Activated CD4-positive, CD25-positive, alpha-beta regulatory T cell treated with anti-CD3 and anti-CD28 coated beads, Interleukin-2, amount 50 U/mL, for 16 hours (primary cell): Measurements from ENCODE around the gene SLC5A6.

Experiments
- DNase-seq: peaks from one replicate; pipeline ENCODE4 v3.0.0-alpha.2; 2020; ENCODE audit warnings: low read depth, low spot score

The SLC5A6 gene

DNA sequence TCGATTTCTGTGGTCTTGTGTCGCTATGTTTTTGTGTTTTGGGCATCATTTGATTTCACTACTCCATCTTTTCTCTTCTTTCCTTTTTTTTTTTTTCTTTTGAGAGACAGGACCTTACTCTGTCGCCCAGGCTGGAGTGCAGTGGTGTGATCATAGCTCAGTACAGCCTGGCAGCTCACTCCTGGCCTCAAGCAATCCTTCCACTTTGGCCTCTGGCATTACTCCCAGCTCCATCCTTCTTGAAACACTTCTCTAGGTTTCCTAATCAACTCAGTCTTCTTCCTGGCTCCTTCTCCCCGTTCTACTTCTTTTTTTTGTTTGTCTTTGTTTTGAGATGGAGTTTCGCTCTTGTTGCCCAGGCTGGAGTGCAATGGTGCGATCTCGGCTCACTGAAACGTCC lies 36.7 kb downstream of the SLC5A6 start:
- DNase-seq: no peak

DNA sequence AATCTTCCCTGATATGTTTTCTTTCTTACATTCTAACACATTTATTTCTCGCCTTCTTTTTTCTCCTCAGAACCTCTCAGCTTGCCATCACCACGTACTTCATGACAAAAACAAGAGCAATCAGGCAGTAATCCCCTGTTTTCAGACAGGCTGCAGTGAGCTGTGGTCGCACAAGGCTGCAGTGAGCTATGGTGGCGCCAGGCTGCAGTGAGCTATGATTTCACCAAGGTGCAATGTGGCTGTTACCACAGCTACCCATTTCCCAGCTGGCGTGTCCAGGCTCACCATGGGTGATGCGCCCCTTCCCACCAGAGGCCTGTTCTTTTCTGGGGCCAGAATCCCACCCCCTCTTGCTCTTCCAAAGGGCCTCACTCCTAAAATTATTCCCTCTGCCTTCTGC lies 37.4 kb downstream of the SLC5A6 start:
- DNase-seq: no peak

DNA sequence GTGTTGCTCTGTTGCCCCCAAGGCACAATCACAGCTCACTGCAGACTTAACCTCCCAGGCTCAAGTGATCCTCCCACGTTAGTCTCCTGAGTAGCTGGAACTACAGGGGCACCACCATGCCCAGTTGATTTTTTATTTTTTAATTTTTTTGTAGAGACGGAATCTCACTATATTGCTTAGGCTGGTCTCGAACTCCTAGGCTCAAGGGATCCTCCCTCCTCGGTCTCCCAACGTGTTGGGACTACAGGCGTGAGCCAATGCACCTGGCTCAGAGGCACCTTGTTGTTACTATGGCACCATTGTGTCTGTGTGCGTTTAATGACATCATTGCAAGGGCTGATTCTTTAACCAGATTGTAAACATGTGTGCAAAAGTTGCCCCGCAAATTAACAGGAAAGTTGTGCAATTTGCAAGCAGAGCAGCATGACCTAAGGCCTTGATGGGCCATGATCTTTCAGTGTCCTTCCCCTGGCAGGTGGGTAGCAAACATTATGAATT lies 40.7 kb downstream of the SLC5A6 start:
- no peak for DNase-seq

DNA sequence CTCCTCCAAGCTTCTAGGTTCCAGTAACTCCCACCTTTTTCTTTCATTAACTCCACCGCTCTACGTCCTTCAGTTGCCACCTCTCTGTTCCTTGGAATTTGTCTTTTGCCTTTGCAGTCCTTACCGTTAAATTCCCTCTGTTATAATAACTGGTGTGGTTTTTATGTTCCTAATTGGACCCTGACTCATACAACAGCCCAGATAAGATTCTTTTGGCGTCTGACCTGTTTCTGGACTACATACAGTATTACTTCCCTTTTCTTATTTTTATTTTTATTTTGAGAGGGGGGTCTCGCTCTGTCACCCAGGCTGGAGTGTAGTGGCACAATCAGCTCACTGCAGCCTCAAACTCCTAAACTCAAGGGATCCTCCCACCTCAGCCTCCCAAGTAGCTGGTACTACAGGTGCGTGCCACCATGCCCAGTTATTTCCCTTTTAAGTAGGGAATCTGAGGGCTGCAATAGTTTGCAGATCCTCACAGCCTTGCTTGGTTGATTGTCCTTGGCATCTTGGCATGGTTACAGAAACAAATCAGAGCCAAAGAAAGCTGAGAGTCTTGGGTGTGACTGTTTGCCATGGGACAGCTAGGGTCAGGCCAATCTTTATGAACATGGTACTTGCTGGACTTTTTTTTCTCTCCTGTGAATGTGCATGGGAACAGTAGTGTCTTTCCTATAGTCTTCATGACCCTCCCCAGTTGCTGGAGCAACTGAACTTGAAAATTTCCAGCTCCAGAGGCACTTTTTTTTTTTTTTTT lies 41.3 kb downstream of the SLC5A6 start:
- DNase-seq: no peak

DNA sequence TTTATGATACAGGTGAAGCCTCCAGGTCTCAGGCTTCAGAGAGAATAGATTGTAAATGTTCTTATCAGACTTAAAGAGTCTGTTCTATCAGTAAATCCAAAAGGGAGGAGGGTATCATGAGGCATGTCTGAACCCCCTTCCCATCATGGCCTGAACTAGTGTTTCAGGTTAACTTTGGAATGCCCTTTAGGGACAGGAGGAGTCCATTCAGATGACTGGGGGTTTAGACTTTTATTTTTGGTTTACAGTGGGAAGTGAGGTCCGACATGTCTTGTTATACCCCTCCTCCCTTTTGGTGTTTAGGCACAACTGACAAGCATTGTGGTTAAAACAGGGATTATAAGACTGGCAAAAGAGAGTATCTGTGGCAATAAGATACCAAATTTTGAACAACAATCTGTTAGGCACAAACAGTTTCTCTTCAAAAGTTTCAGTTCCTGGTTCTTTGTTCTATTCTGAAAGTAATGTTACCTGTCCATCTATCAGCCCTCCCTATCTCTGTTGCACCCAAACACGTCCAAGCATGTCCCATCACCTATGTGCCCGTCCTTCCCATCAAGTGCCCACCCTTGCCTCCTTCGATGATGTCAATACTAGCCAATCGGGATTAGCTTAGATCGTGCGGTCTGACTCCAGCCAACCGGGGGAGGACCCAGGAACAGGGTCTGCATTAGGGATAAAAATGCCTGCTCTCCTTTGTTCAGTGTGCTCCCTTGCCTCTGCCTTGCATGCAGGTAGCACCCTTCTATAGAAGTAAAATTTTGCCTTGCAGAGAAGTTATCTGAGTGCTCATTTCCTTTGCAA lies 46.9 kb downstream of the SLC5A6 start:
- no peak for DNase-seq

DNA sequence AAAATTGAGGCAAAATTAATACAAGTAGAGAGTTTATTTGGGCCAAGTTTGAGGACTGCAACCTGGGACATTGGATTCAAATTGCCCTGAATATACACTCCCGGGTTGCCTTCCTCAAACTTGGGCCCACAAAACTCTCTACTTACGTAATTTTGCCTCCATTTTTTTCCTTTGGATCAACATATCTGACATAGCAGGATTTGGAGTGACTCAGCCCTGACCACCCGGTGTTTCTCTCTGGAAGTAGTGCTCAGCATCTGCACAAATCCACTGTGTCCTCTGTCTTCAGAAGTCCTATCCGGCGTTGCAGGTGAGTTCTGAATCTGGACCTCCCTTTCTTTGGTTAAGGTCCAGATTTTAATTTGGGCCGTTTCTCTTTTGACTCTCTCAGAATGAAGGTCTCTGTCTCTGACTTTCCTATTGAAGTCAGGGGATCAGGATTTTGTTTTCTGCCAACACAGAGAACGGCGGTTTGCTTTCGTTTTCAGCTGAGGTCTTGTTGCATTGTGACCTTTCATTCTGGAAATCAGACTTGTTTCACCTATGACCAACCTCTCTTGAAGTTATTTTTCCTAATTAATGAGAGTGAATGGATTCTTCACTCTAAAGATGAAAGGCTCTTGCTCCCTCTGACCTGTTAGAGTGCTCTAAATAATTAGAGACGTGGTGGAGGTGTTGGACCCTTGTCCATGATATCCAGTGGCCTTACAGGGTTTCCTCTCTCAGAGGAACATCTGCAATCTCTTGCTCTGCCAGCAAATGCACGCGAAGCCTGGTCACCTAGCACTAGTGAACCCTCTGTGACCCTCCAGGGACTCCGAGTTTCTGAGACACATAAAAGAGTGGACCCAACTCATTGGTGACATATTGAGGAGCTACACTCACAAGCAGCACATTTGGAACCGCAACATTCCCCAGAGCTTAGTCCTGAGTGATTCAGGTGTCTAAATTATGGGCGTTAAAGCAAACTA lies 49.6 kb downstream of the SLC5A6 start:
- DNase-seq: no peak

DNA sequence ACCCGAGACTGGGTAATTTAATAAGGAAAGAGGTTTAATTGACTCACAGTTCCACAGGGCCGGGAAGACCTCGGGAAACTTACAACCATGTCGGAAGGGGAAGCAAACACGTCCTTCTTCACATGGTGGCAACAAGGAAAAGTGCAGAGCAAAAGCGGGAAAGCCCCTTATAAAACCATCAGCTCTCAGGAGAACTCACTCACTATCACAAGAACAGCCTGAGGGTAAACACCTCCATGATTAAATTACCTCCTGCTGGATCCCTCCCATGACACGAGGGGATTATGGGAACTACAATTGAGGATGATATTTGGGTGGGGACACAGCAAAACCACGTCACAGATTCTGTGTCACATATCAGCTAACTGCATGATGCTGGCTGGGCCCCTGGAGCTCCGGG lies 51.9 kb downstream of the SLC5A6 start:
- no peak for DNase-seq

DNA sequence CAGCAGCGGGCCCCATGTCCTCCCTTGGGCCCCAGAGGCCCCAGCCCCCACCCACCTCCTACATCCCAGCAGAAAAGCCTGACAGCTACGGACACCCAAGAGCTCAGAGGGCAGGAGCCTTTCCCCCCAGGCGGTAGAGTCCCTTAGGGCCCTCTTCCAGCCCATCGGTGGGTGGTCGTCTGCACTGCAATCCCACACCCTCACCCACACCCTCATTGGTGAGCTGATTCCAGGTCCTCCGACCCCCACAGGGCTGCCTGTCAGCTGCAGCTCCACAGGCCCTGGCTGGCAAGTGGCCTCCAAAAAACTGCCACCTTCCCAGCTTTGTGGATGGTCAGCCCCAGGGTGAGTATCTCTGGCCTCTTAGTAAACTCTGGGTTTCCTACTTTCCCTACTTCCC lies 52.8 kb downstream of the SLC5A6 start:
- no peak for DNase-seq

DNA sequence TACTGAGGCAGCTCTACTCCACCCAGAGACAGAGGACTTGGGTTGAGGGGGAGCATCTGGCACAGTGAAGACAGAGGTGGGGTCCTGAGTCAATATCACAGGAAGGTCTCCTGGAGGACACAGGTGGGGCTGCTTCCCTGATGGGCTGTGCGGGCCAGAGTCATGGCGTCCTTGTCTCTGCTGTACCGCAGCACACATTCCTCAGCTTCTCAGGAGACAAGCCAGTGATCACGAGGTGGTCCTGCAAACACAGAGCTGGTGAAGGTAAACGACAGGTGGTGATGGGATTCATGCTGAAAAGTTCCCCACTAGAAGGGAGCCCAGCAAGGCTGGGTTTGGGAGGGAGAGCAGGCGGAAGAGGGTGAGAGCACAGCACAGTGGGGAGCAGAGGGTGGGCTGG lies 53.6 kb downstream of the SLC5A6 start:
- DNase-seq: no peak

DNA sequence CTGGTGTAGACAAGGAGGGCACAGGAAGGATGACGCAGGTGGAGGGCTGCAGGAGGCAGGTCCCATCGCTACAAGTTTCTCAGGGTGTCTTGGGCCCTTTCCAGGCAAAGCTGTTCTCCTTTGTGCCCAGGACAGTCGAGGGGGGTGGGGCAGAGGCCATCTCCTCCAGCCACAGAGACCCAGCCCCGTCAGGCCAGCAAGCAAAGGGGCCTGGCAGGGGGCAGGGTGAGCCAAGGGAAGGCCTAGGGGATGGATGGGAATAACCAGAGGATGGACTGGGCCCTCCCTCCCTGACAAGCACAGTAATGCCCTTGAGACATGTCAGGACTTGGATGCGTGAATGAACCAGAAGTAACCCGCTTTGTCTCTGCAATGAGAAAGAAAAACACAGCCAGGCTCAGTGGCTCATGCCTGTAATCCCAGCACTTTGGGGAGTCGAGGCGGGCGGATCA lies 57.0 kb downstream of the SLC5A6 start:
- DNase-seq: no peak

DNA sequence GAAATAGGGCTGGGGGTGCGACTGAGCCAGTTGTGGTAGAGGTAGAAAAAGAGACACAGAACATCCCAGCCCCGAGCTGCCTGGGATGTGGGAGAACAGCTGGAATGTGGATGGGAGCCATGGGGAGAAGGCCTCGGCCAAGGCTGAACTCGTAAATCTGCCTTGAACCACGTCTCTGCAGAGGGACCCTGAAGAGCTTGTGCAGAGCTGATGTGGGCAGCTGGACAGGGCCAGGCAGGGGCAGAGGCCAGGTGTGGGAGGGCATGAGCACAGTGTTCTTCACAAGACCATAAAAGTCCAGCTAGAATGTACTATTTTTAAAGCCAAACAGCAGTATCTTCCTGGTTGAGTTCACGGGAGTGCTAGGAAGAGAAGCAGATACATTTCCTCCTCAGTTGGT lies 57.6 kb downstream of the SLC5A6 start:
- no peak for DNase-seq

DNA sequence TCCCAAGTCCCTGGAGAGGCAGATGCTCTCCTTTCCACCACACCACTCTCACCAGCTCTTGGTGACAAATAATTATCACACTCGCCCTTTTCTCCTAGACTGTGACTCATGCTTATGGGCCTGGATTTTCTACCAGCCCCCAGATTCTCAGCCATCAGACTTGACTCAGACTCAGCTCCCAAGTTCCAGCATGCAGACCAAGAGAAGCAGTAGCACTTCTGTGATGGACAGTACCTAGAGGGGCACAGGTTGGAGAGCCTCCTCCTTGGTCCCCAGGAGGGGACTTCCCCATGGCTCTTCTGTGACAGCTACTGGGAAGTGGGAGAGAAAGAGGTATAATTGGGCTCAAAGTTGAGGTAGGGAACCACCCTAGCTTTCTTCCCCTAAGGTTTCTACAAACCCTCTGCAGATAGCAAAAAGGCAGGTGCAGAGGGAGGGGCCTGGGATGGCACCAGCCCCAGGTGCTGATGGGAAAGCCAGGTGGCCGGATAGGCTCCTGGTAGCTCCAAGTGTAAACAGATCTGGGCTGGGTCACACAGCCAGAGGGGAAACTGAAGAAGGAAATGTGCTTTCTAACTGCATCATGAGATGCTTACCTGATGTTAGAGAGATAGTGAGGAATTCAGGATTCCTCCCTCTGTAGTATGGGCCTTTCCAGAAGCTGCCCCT lies 59.1 kb downstream of the SLC5A6 start:
- no peak for DNase-seq

DNA sequence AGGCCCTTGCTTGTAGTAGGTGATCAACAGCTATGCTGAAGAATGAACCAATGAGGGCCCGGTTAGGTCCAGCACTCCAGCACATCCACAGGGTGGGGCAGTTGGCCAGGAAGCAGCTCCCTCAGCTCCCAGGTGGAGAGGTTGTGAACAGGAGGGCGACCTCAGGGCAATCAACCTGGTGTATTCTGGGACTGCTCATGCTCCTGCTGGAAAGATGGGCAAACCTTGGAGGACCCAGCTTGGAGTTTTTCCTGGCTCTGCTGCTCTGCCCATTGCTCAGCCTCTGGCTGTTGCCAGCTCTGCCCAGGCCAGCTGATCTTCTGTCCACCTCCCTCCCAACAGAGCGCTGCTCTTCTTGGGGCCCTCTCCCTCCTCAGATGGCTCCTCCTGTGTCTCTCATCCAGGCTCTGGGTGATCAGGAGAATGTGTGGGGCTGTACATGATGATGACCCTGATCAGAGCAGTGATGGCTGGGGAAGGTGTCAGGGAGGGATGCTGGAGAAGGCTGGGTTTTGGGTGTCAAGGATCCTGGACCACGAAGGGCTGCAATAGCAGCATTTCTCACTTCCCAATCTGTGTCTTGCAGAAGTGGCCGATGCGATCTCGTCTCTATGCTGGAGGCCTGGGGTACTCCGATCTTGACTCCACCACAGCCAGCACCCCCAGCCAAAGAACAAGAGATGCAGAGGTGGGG lies 59.8 kb downstream of the SLC5A6 start:
- DNase-seq: no peak

DNA sequence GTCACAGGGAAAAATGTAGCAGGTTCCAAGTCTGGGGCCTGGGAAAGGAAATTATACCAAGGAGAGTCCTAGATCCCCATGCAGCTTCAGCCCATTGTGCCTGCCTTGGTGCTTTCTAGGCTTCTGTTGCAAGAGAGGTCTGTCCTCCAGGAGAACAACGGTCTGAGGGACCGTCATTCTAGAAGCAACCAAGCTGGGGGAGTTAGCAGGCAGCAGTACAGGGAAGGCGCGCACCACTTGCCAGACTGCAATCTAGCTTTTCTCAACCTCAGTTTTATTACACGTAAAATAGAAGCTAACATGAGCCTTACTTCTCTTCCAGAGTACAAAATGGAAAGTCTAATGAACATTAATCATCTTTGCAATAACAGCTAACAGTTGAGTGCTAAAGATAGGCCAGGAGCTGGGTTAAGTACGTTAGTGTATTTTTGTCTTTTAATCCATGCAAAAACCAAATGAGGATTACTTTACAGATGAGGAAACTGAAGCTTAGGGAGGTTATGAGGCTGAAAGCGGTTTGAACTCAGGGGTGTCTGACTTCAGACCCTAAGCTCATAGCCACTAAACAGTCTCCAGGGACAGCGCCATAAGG lies 61.3 kb downstream of the SLC5A6 start:
- no peak for DNase-seq
